Hindlimb muscle (tissue), 1 donor: ENCODE results near the gene PIR. TPM values are rescaled to one million over a fixed set of nuclear protein-coding genes. Genes with fewer than 3 reads are reported as not detected.

ENCODE experiments used
- DNase-seq: peaks from one replicate; pipeline ENCODE4 v3.0.0-alpha.2; 2013
- polyA plus RNA-seq: library from polyadenylated mRNA; unstranded; fragments of 120-200 nt; gene quantifications from one replicate; pipeline ENCODE4 v1.2.1, GENCODE V29; 2013; ENCODE audit not compliant: insufficient read length

The PIR gene
- polyA plus RNA-seq, 1 donor, result 3.2 TPM

DNA sequence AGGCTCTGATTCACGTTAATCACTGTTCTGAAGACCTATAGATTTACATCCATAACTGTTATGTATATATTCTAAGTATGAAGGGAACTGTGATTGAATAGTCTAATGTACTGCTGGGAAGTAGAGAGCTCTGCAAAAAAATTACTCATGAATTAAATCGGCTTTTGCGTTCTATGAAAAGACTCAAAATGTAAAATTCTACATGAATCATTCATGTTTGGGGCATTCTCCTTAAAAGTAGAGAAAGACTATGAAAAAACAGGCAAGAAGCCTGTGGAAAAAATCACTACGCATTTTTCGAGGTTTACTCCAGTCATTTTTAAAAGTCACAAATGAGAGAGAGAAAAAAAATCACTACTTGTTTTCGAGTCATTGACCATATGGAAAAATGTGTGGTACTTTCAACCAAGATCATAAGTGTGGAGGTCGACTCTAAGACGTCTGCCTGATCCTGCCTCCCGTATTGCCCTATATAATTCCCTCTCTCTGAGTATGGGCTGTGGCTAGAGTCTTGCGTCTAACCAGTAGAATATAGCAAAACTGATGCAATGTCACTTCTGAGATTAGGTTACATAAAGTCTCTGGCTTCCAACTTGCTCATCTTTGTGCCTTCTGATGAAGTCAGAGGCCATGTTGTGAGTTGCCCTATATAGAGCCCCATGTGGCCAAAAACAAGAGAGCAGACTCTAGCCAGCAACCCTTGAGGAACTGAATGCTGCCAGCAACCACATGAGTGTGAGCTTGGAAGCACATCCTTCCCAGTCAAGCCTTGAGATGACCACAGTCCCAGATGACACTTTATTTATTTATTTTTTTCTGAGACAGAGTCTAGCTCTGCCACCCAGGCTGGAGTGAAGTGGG lies 76.8 kb downstream of the PIR start:
- no peak for DNase-seq

- DNase-seq, result no peak
Observed at GRCh38 chrX:15413101-15413500, 80.0 kb downstream of the PIR start.

DNA sequence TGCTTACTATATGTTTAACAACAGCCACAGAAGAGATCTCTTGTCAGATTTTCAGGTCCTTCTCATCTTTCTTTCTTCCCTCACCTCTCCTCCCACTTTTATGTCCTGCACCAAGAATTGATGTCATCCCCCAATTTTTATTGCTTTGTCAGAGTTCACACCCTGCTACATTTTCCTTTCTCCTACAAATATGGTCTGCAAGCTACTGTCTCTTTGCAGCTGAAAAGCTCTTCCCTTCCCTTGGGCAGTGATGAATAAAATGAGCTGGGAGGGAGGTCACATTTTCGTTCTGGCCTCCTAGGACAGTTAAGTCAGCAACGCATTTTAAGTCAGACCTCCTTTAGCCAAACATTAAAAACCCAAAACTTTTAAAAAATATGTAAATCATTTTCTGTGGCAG lies 82.2 kb downstream of the PIR start:
- DNase-seq, result no peak

DNA sequence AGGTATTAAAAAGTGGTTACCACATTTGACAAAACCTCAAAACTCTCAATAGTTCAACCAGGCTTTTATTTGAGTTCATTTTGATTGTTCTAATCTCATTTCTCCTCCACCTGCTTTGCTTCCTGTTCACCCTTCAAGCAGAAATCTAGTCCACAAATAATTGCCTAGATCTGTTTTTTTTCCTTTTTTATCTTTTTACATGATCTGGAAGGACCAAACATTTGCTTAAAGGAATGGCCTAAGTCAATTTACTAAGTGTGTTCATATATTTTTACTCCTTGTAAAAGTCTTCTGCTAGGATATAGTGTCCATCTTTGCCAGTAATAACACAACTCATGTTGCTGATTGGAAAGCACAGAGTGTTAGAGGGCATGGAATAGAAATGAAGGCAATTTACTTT lies 82.7 kb downstream of the PIR start:
- DNase-seq, result no peak

DNA sequence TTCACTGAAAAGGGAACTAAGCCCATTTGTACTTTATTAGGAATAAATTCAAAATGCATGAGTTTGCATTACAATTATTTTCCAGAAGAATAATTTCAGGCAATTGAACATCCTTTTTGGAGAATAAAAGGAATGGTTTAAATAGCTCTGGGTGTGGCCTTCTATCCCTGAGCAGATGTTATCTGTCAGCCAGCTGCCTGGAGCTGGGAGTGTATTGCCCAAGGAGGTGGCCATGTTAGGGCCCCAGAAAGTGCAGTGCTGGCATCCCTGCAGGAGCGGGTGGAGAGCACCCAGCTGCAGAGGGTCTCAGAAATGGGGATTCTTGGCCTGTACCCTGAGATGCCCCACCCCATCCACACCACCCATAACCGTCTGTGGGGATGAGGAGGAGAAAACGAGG lies 87.3 kb downstream of the PIR start:
- DNase-seq, result peak; percentile 6

DNA sequence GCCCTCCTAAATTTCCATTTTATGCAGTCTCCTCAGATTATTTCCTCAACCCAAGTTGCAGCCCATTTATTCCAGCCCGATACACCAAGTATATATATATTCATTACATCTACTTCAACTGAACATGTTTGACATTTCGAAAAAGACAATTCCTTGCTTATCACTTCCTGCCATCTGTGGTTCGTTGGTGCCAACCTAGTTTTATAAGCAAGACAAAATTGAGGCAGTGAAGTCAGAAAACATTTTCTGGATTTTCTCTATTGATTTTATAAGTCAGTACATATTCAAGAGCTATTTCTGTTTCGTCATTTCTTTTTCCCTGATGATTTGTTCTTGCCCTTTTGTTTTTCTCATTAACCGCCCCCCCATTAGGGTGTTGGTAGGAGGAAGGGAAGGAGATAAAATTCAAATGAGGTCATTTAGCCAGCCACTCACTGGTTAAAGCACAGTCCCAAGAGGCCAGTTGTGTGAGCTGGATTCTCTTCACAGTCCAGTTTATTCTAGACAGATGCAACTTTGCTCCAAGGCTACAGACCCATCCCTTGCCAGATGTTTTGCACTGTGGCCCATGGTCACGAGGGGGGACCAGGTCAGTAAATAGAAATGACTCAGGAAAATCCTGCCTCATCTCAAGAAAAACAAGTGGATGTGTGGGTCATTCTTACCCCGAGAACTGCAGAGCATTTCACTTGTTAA lies 88.6 kb downstream of the PIR start:
- DNase-seq, result peak; percentile 29

GRCh38 chrX:15401378-15401777 lies 91.8 kb downstream of the PIR start:
- no peak for DNase-seq

GRCh38 chrX:15399962-15400391 lies 93.2 kb downstream of the PIR start:
- no peak for DNase-seq

DNA sequence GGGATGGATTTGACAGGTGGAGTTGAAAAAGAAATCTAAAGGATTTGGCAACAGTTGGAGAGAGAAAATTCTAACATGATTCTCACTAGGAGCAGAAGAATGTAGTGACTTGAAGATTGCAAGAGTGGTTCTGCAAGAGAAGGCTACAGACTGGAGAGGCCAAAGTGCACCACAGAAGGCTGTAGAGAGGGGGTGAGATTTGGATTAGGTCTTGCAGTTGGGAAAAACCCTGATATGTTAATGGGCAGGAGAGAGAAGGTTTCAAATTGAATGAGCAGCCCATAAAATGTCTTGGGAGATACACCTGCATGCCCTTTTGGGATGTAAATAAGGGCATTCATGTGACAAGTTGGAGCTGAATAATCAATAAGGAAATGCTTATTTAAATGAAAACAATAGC lies 94.3 kb downstream of the PIR start:
- no peak for DNase-seq

GRCh38 chrX:15395789-15396188 lies 97.3 kb downstream of the PIR start:
- no peak for DNase-seq

- no peak for DNase-seq
Observed at GRCh38 chrX:15391850-15392249, 101.3 kb downstream of the PIR start.

DNA sequence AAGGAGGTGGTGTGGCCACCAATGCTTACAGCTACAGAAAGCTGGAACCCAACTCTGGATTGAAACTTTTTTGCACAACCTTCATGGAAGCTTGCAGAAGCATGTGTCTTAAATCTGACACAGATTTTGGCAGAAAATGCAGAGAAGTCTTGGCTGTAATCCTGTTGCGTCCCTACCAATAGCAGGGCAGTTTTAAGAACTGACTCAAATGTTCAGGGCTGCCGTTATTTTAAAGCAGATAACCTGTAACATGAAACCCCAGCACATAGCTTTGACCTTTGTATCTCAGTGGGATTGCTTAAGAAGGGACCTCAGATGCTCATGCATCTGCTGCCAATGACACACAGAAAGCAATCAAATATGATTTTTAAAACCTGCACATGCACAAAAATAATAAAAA lies 108.8 kb downstream of the PIR start, which contains the start of gene VEGFD:
Gene VEGFD, minus strand, starts transcription at position 110 of the 400 bp plus-strand sequence. CDS start 467 bp downstream, outside the sequence.
- peak; percentile 30 for DNase-seq

GRCh38 chrX:15382813-15383212 lies 110.3 kb downstream of the PIR start:
- no peak for DNase-seq

GRCh38 chrX:15376956-15377355 lies 116.2 kb downstream of the PIR start:
- DNase-seq, result no peak

DNA sequence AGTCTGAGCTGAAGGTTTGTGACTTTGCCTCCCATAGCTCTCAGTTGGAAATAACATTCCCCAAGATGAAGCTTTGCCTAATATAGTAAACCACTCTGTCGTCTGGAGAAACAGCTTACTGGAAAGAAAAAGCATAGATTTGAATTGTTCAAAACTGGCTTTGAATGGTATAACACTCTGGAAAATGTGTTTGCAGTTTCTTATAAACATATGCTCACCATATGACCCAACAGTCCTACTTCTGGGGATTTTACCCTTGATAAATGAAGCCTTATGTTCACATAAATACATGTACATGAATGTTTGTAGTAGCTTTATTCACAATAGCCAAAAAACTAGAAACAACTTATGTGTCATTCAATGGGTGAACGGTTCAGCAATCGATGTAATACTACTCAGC lies 119.2 kb downstream of the PIR start:
- DNase-seq, result no peak

GRCh38 chrX:15366506-15367352 lies 126.4 kb downstream of the PIR start:
- no peak for DNase-seq

DNA sequence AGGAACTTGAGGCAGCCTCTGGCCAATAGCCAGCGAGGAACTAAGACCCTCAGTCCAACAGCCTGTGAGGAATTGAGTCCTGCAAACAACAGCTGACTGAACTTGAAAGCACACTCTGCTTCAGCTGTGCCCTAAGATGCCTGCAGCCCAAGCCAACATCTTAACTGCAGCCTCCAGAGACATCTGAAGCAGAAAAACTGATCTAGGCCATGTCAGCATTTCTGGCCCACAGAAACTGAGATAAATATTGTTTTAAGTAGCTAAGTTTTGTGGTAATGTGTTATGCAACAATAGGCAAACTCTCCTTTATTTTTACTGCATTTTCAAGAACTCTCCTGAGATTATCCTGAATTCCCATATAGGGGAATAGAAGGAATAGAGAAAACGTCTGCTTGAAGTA lies 133.4 kb downstream of the PIR start:
- no peak for DNase-seq

DNA sequence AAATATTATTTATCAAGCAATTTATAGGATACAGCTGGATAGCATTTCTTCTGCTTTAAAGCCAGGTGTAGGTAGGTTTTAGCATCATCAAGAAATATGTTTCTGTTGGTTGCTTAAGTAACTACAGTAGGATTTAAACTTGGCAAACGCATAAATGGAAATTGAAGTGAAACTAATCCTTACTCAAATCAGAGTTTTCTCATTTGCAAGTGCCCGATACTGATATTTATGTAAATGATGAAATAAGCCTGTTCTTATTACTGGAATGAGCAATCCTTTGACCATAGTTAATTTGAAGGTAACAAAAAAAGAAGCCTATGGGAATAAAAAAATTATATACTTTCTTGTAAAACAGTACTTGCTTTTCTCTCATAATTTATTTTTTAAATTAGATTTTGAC lies 134.6 kb downstream of the PIR start:
- DNase-seq, result no peak

DNA sequence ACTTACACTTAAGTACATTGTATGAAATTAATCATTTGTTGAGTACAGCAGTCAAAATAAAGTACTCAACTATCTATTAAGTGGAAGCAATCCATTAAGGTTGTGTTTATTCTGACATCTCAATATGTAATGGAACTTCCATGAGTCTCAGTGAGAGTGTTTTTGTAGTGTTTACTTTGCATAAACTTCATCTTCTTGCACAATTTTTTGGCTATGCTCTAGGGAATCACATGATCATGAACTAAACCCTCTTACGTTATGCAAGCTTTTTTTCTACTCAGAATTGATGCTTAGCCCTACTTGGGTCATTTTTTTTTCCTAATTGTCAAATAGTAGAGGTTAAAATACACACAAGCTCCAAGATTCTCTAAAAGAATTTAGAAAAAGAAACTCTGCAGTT lies 136.7 kb downstream of the PIR start:
- no peak for DNase-seq

DNA sequence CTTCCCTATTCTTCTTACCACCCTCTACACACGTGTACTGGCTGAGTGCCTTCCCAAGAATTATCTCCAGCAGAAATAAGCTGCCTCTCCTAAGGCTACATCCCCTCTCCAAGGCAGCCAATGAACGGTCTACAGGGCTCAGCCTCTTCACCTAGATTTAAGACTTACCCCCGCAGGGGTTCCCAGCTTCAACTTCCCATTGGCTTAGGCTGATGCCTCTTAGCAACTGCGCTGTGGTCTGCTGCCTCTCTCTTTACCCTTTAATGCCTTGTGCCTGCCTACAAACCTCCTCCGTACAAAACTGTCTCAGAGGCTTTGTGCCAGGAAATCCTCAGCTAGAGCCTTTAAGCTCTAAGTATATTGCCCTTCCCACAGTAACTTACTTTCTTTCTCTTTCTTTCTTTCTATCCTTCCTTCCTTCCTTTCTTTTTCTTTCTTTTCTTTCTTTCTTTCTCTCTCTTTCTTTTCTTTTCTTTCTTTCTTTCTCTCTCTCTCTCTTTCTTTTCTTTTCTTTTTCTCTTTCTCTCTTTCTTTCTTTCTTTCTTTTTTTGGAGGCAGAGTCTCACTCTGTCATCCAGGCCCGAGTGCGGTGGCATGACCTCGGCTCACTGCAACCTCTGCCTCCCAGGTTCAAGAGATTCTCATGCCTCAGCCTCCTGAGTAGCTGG lies 142.7 kb downstream of the PIR start:
- no peak for DNase-seq

DNA sequence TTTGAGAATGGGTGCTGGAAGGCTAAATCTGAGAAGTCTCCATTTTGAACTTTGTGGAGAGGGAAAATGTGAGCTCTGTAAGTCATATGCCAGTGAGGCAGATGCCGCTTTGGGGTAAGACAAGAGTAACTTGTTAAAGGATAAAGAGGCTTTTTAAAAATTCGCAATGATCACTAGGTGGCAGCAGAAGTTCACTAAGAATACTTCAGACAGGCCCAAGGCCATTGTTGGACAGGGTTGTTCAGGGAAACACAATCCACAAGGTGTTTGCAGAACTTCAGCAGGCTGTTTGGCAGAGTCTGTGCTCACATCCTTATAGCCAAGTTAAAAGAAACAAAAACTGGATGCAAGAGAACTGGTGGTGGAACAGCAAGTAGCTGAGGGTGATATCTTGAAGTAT lies 144.1 kb downstream of the PIR start:
- DNase-seq, result peak; percentile 46

DNA sequence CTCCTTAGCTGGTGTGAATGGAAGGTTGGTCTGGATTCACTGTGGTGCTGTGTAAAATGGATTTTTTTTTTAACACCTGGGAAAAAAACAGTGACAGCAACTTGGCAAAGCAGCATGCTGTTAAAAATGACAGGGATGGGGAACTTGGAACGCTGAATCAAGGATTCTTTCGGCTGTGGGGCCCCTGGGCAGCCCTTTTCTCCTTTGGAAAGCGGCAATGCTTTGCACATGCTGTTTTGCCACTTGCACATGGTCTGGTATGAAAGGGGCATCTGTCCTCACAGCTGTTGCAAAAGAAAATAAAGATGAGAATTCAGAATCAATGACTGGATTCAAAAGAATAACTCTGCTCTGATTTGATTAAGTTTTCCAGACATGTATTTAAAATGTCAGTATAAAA lies 147.2 kb downstream of the PIR start:
- no peak for DNase-seq
